OCI-LY1 (cell line): Measurements from ENCODE around the gene CFAP157.

ENCODE experiments used
- EZH2 ChIP-seq: fragments of 200-600 bp; sonication (generic), shearing (Covaris generic); IDR thresholded peaks from 2 replicates; pipeline ENCODE4 v1.8.0; 2017; ENCODE audit warnings: borderline replicate concordance, mixed run types, mild to moderate bottlenecking, antibody characterized with exemption, low read length, moderate library complexity, mixed read lengths
- TF ChIP-seq, protein P1 (sequence below): fragments of 200-600 bp; sonication (generic), shearing (Covaris generic); IDR thresholded peaks from 2 replicates; pipeline ENCODE4 v1.5.1; 2017; ENCODE audit warnings: mild to moderate bottlenecking, antibody characterized with exemption, low read length, moderate library complexity, mixed read lengths

DNA sequence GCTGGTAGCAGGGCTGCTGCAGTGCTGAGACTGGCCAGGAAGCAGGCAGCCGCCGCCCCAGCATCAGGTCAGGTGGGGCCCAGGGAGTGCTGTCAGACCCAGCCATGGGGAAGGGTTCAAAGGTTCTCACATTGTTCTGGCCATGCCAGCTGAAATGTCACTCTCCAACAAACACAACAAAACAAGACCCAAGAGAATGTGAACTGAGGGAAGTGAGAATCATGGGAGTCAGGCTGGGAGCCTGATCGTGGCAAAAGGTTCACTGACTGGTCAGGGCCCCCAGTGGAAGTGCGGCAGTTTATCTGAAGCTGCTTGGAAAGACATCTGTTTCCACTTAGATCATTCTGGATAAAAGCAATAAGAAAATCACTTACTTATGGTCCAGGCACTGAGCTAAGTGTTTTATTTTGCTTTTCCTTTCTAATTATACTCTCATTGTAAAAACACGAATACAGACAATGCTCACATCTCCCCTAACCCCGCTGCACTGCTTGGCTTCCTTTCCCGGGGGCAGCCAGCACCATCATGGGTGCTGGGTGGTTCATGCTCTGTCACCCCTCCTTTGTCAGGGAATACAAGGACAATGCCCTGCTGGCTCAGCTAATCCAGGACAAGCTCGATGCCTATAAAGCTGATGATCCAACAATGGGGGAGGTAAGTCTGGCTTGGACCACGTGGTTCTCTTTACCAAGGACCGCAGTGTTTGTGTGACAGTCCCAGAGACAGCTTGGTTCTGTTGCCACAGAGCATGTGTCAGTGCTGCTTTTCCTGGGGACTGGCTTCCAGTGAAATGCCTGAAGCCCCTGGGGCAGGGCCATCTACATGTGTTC lies 41.9 kb upstream of the CFAP157 start:
- TF ChIP-seq, protein P1, sequence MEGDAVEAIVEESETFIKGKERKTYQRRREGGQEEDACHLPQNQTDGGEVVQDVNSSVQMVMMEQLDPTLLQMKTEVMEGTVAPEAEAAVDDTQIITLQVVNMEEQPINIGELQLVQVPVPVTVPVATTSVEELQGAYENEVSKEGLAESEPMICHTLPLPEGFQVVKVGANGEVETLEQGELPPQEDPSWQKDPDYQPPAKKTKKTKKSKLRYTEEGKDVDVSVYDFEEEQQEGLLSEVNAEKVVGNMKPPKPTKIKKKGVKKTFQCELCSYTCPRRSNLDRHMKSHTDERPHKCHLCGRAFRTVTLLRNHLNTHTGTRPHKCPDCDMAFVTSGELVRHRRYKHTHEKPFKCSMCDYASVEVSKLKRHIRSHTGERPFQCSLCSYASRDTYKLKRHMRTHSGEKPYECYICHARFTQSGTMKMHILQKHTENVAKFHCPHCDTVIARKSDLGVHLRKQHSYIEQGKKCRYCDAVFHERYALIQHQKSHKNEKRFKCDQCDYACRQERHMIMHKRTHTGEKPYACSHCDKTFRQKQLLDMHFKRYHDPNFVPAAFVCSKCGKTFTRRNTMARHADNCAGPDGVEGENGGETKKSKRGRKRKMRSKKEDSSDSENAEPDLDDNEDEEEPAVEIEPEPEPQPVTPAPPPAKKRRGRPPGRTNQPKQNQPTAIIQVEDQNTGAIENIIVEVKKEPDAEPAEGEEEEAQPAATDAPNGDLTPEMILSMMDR = no peak
- TF ChIP-seq EZH2 = no peak
